ENCODE results near the gene LPAR6. TPM values are rescaled to one million over a fixed set of nuclear protein-coding genes. Genes with fewer than 3 reads are reported as not detected.

Gene LPAR6
- total RNA-seq, 1 experiment from 2014 or later, result 3.9 TPM

DNA sequence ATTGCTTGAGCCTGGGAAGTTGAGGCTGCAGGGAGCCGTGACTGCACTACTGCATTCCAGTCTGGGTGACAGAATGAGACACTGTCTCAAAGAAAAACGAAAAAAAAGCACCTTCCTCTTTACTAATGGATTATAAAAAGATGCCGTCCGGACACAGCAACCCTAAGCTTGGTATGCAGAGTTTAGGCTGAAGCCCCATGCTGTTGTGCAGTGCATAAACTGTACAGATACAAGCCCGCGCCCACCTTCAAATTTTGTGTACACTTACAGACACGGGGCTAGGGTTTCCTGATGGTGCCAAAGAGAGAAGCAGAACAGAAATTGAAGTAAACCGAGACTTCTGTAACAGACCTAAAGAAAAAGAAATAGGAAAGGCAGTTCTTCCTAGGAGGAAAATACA is 9.0 kb downstream of the LPAR6 start:
- DNase-seq (ENCODE audit: low spot score) (no peak), ATAC-seq (no peak)
- Mint-ChIP-seq H3K4me1 (peaks cover 3% of the 10 kb centered on the region; the same call in 1 of the 2 replicates), H3K9me3 (no peaks in the 10 kb centered on the region), H3K4me3 (no peak overlapping the region), H3K27me3 (ENCODE audit: low read depth) (no peaks in the 10 kb centered on the region), H3K27ac (peak overlapping the region; percentile 54), H3K36me3 (no peaks in the 10 kb centered on the region)
- CTCF ChIA-PET, result no interaction called here
- POLR2A ChIA-PET, result no interaction called here
- TF ChIP-seq, protein P1, sequence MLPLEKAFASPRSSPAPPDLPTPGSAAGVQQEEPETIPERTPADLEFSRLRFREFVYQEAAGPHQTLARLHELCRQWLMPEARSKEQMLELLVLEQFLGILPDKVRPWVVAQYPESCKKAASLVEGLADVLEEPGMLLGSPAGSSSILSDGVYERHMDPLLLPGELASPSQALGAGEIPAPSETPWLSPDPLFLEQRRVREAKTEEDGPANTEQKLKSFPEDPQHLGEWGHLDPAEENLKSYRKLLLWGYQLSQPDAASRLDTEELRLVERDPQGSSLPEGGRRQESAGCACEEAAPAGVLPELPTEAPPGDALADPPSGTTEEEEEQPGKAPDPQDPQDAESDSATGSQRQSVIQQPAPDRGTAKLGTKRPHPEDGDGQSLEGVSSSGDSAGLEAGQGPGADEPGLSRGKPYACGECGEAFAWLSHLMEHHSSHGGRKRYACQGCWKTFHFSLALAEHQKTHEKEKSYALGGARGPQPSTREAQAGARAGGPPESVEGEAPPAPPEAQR (CRISPR knock-in tag; IDR thresholded peaks at IDR 0.05), result no peak
- TF ChIP-seq ZNF317 (CRISPR knock-in tag; IDR thresholded peaks at IDR 0.05; ENCODE audit: borderline replicate concordance, low read depth) (no peak), ZNF423 (CRISPR knock-in tag; IDR thresholded peaks at IDR 0.05) (no peak), FOXK1 (CRISPR knock-in tag; IDR thresholded peaks at IDR 0.05) (no peak), ZNF219 (CRISPR knock-in tag; IDR thresholded peaks at IDR 0.05; ENCODE audit: borderline replicate concordance) (no peak), ZNF512 (CRISPR knock-in tag; IDR thresholded peaks at IDR 0.05; ENCODE audit: borderline replicate concordance) (no peak), FOXP1 (CRISPR knock-in tag; IDR thresholded peaks at IDR 0.05; ENCODE audit: borderline replicate concordance) (no peak), TEAD1 (CRISPR knock-in tag; IDR thresholded peaks at IDR 0.05) (no peak), GTF2I (CRISPR knock-in tag; conservative IDR thresholded peaks at IDR 0.05) (no peak), JAZF1 (CRISPR knock-in tag; IDR thresholded peaks at IDR 0.05) (no peak), ZNF396 (CRISPR knock-in tag; IDR thresholded peaks at IDR 0.05; ENCODE audit: borderline replicate concordance) (no peak)
- TF ChIP-seq, protein P2, sequence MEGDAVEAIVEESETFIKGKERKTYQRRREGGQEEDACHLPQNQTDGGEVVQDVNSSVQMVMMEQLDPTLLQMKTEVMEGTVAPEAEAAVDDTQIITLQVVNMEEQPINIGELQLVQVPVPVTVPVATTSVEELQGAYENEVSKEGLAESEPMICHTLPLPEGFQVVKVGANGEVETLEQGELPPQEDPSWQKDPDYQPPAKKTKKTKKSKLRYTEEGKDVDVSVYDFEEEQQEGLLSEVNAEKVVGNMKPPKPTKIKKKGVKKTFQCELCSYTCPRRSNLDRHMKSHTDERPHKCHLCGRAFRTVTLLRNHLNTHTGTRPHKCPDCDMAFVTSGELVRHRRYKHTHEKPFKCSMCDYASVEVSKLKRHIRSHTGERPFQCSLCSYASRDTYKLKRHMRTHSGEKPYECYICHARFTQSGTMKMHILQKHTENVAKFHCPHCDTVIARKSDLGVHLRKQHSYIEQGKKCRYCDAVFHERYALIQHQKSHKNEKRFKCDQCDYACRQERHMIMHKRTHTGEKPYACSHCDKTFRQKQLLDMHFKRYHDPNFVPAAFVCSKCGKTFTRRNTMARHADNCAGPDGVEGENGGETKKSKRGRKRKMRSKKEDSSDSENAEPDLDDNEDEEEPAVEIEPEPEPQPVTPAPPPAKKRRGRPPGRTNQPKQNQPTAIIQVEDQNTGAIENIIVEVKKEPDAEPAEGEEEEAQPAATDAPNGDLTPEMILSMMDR (IDR thresholded peaks at IDR 0.05), result no peak
- TF ChIP-seq, protein P3, sequence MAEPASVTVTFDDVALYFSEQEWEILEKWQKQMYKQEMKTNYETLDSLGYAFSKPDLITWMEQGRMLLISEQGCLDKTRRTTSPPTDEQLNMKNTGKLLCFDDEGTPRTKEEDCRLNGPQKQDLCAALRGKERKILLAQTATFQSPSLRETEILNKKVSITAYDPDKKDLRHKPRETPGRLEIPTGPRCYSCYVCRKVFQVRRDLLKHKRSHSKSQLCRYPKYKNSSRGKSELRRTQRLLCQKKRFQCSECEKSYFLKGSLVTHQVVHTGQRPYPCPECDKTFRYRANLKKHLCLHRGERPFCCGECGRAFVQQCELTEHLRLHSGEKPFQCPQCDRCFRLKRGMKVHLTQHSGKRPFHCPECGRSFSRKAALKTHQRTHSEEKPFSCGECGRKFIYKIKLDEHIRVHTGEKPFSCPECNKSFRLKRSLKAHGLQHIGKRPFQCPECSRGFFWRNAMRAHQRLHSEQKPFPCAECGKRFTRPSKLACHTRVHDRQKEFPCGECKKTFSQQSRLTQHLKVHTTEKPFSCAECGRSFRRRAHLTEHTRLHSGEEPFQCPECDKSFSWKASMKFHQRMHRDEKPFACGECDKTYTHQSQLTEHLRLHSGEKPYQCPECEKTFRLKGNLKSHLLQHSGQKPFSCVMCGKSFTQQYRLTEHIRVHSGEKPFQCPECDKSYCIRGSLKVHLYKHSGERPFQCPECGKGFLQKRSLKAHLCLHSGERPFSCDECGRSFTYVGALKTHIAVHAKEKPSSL (CRISPR knock-in tag; conservative IDR thresholded peaks at IDR 0.05), result no peak

GRCh38 chr13:48403151-48403631 is 9.7 kb downstream of the LPAR6 start:
- POLR2A ChIA-PET, result no interaction called here
- no peaks in the 10 kb centered on the region for H3K9me3 Mint-ChIP-seq
- no peak overlapping the region for H3K27ac Mint-ChIP-seq
- no peaks in the 10 kb centered on the region for H3K27me3 Mint-ChIP-seq (ENCODE audit: low read depth)
- peaks cover 3% of the 10 kb centered on the region; the same call in 1 of the 2 replicates for H3K4me1 Mint-ChIP-seq
- ATAC-seq, result no peak
- no peak for DNase-seq (ENCODE audit: low spot score)
- H3K36me3 Mint-ChIP-seq, result no peaks in the 10 kb centered on the region
- CTCF ChIA-PET, result interaction anchor here (1.3 kb wide), 1 partner anchor 177 kb away, joined by 3 read pairs; no protein-coding TSS in a partner anchor
- no peak for TF ChIP-seq MXD4 (CRISPR knock-in tag; IDR thresholded peaks at IDR 0.05; ENCODE audit: borderline replicate concordance)
- no peak for TF ChIP-seq SMAD3 (CRISPR knock-in tag; IDR thresholded peaks at IDR 0.05; ENCODE audit: borderline replicate concordance)
- no peak for TF ChIP-seq NFYB (CRISPR knock-in tag; conservative IDR thresholded peaks at IDR 0.05; ENCODE audit: low read depth)
- no peak for TF ChIP-seq SOX15 (CRISPR knock-in tag; IDR thresholded peaks at IDR 0.05)
- no peak for TF ChIP-seq E2F4 (CRISPR knock-in tag; IDR thresholded peaks at IDR 0.05; ENCODE audit: borderline replicate concordance, low read depth)
- no peak for TF ChIP-seq ZNF232 (CRISPR knock-in tag; IDR thresholded peaks at IDR 0.05)
- H3K4me3 Mint-ChIP-seq, result no peak overlapping the region

Measured in WTC11 (cell line).